ENCODE data around the gene PLA2G4E.

The PLA2G4E gene

DNA sequence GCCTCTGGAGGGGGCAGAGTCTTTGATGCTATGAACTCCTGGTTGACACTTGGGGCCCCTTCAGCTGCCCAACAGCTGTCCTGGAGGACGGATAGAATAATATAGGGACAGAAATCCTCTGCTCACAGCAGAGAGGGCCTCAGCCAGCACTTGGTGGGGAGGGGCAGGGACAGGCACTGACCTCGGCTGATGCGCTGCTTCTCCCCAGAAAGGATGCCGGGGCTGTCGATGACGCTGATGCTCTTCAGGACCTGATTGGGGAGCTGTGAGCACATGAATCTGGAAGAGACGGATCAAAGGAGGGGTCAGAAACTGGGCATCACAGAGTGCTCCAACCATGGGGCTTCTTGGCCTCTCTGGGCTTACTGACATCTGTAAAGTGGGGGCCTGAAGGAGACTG is 78.0 kb downstream of the PLA2G4E start:
- no peak for ATAC-seq
- TF ChIP-seq, protein P1, sequence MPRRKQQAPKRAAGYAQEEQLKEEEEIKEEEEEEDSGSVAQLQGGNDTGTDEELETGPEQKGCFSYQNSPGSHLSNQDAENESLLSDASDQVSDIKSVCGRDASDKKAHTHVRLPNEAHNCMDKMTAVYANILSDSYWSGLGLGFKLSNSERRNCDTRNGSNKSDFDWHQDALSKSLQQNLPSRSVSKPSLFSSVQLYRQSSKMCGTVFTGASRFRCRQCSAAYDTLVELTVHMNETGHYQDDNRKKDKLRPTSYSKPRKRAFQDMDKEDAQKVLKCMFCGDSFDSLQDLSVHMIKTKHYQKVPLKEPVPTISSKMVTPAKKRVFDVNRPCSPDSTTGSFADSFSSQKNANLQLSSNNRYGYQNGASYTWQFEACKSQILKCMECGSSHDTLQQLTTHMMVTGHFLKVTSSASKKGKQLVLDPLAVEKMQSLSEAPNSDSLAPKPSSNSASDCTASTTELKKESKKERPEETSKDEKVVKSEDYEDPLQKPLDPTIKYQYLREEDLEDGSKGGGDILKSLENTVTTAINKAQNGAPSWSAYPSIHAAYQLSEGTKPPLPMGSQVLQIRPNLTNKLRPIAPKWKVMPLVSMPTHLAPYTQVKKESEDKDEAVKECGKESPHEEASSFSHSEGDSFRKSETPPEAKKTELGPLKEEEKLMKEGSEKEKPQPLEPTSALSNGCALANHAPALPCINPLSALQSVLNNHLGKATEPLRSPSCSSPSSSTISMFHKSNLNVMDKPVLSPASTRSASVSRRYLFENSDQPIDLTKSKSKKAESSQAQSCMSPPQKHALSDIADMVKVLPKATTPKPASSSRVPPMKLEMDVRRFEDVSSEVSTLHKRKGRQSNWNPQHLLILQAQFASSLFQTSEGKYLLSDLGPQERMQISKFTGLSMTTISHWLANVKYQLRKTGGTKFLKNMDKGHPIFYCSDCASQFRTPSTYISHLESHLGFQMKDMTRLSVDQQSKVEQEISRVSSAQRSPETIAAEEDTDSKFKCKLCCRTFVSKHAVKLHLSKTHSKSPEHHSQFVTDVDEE (CRISPR knock-in tag; IDR thresholded peaks at IDR 0.05) = no peak
- TF ChIP-seq CSDC2 (CRISPR knock-in tag; IDR thresholded peaks at IDR 0.05) = no peak
- TF ChIP-seq ZNF70 (CRISPR knock-in tag; IDR thresholded peaks at IDR 0.05) = no peak
- no peak for TF ChIP-seq TOX (CRISPR knock-in tag; IDR thresholded peaks at IDR 0.05; ENCODE audit: borderline replicate concordance)
- no peak for TF ChIP-seq RARB (CRISPR knock-in tag; IDR thresholded peaks at IDR 0.05)
- TF ChIP-seq ARNTL (CRISPR knock-in tag; IDR thresholded peaks at IDR 0.05; ENCODE audit: borderline replicate concordance, low read depth) = no peak

DNA sequence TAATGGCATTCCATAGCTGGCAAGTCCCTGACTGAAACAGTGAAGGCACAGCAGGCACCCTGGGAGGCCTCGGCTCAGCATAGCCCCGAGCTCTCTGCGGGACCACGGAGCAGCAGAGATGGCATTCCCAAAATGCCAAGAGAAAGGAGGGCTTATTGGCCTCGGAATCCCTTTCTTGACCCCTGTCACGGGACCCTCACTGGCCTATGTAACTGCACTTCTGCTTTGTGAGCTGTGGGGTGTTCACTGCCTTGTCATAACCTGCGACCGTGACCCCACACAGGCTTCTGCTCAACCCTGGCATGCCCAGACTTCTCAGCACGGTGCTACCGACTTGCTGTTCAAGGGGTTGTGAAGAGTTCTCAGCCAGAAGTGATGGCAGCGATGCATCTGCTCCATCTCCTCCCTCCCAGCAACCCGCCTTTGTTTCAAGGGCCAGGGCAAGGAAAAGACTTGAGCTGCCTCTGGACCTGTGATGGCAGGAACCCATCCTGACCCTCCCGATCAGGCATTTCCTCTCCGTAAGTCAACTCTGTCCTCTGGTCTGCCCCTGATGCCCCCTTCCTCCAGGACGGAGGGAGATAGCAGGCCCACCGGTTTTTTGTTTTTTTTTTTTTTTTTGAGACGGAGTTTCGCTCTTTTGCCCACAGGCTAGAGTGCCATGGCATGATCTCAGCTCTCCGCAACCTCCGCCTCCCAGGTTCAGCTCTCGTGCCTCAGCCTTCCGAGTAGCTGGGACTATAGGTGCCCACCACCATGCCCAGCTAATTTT is 79.0 kb downstream of the PLA2G4E start:
- TF ChIP-seq ZFP3 (CRISPR knock-in tag; IDR thresholded peaks at IDR 0.05) = no peak
- no peak for TF ChIP-seq ZNF8 (CRISPR knock-in tag; IDR thresholded peaks at IDR 0.05)
- TF ChIP-seq ZNF70 (CRISPR knock-in tag; IDR thresholded peaks at IDR 0.05) = no peak
- TF ChIP-seq PPARA (CRISPR knock-in tag; IDR thresholded peaks at IDR 0.05; ENCODE audit: borderline replicate concordance) = no peak
- no peak for TF ChIP-seq GLIS3 (CRISPR knock-in tag; IDR thresholded peaks at IDR 0.05)
- TF ChIP-seq ZNF565 (CRISPR knock-in tag; conservative IDR thresholded peaks at IDR 0.05; ENCODE audit: low read depth) = no peak
- TF ChIP-seq, protein P1 (CRISPR knock-in tag; IDR thresholded peaks at IDR 0.05) = no peak
- no peak for TF ChIP-seq TCF4 (CRISPR knock-in tag; IDR thresholded peaks at IDR 0.05; ENCODE audit: borderline replicate concordance)
- TF ChIP-seq ISL1 (CRISPR knock-in tag; IDR thresholded peaks at IDR 0.05) = no peak
- TF ChIP-seq ESRRG (CRISPR knock-in tag; IDR thresholded peaks at IDR 0.05) = no peak
- TF ChIP-seq ZFP30 (CRISPR knock-in tag; IDR thresholded peaks at IDR 0.05) = no peak
- no peak for TF ChIP-seq CSDC2 (CRISPR knock-in tag; IDR thresholded peaks at IDR 0.05)
- no peak for TF ChIP-seq SNAI2 (CRISPR knock-in tag; IDR thresholded peaks at IDR 0.05)
- no peak for TF ChIP-seq TOX (CRISPR knock-in tag; IDR thresholded peaks at IDR 0.05; ENCODE audit: borderline replicate concordance)
- TF ChIP-seq OSR1 (CRISPR knock-in tag; IDR thresholded peaks at IDR 0.05) = no peak
- TF ChIP-seq, protein P2, sequence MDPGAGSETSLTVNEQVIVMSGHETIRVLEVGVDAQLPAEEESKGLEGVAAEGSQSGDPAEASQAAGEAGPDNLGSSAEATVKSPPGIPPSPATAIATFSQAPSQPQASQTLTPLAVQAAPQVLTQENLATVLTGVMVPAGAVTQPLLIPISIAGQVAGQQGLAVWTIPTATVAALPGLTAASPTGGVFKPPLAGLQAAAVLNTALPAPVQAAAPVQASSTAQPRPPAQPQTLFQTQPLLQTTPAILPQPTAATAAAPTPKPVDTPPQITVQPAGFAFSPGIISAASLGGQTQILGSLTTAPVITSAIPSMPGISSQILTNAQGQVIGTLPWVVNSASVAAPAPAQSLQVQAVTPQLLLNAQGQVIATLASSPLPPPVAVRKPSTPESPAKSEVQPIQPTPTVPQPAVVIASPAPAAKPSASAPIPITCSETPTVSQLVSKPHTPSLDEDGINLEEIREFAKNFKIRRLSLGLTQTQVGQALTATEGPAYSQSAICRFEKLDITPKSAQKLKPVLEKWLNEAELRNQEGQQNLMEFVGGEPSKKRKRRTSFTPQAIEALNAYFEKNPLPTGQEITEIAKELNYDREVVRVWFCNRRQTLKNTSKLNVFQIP (CRISPR knock-in tag; IDR thresholded peaks at IDR 0.05; ENCODE audit: borderline replicate concordance, low read depth) = no peak
- ATAC-seq = no peak

DNA sequence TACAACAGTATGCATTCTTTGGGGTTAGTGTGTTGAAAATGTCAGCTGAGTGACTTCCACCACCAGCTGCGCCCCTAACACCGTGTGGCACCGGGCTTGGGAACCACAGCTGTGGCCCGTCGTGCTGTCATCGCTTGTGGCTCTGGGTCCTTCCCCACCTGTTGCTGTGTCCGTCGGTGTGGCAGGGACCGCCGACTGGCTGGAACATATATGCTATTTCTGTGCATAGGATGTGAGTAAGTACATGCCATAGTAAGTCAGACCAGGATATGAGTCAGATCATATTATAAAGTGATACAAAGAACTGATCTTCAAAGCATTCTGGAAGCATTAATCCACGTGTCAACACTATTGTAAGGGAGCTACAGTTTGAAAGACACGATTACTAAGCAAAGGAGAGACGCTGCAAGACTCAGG is 80.4 kb downstream of the PLA2G4E start:
- ATAC-seq = peak; percentile 37
- TF ChIP-seq GLIS3 (CRISPR knock-in tag; IDR thresholded peaks at IDR 0.05) (no peak), ZFP3 (CRISPR knock-in tag; IDR thresholded peaks at IDR 0.05) (no peak), RARB (CRISPR knock-in tag; IDR thresholded peaks at IDR 0.05) (no peak)
- TF ChIP-seq, protein P1 (CRISPR knock-in tag; IDR thresholded peaks at IDR 0.05) = no peak
- TF ChIP-seq, protein P3, sequence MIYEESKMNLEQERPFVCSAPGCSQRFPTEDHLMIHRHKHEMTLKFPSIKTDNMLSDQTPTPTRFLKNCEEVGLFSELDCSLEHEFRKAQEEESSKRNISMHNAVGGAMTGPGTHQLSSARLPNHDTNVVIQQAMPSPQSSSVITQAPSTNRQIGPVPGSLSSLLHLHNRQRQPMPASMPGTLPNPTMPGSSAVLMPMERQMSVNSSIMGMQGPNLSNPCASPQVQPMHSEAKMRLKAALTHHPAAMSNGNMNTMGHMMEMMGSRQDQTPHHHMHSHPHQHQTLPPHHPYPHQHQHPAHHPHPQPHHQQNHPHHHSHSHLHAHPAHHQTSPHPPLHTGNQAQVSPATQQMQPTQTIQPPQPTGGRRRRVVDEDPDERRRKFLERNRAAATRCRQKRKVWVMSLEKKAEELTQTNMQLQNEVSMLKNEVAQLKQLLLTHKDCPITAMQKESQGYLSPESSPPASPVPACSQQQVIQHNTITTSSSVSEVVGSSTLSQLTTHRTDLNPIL (CRISPR knock-in tag; IDR thresholded peaks at IDR 0.05; ENCODE audit: low read depth) = no peak
